GM06990 (cell line): Measurements from ENCODE around the gene TLE6.

Experiments
- DNase-seq: peaks from one replicate; pipeline ENCODE4 v3.0.0-alpha.2; 2011; ENCODE audit not compliant: insufficient read length; ENCODE audit errors: extremely low read depth
- H3K27me3 ChIP-seq: replicated peaks from 2 replicates; pipeline ENCODE4 v1.6.0; 2011; ENCODE audit warnings: low read length; ENCODE audit not compliant: control insufficient read depth, insufficient read depth
- H3K36me3 ChIP-seq: 2 replicates; pipeline ENCODE4 v1.5.1; 2011; ENCODE audit warnings: low read length; ENCODE audit not compliant: control insufficient read depth, insufficient read depth
- H3K4me3 ChIP-seq: replicated peaks from 2 replicates; pipeline ENCODE4 v1.5.1; 2011; ENCODE audit warnings: low read depth, mild to moderate bottlenecking, control low read depth, low read length
- CTCF ChIP-seq: IDR thresholded peaks from 2 replicates; pipeline ENCODE4 v1.5.1; 2011; ENCODE audit warnings: low read length, control low read depth, mild to moderate bottlenecking, inconsistent platforms; ENCODE audit not compliant: insufficient read depth, poor library complexity, severe bottlenecking

The TLE6 gene

GRCh38 chr19:2982983-2983350 is 5.6 kb downstream of the TLE6 start:
- H3K36me3 ChIP-seq, result no peaks in the 10 kb centered on the region
- no peak for TF ChIP-seq CTCF
- H3K4me3 ChIP-seq, result no peak overlapping the region
- no peak for DNase-seq
- H3K27me3 ChIP-seq, result no peaks in the 10 kb centered on the region

- H3K4me3 ChIP-seq, result peak overlapping the region; percentile 32
- TF ChIP-seq CTCF, result no peak
- H3K36me3 ChIP-seq, result no peaks in the 10 kb centered on the region
- H3K27me3 ChIP-seq, result no peaks in the 10 kb centered on the region
- no peak for DNase-seq
These were observed 6.2 kb downstream of the TLE6 start for GRCh38 chr19:2983351-2984214.

GRCh38 chr19:2984215-2984528 is 6.8 kb downstream of the TLE6 start:
- DNase-seq, result no peak
- Histone ChIP-seq H3K4me3 (peak overlapping the region; percentile 32), H3K36me3 (no peaks in the 10 kb centered on the region), H3K27me3 (no peaks in the 10 kb centered on the region)
- TF ChIP-seq CTCF, result no peak

- no peak for TF ChIP-seq CTCF
- DNase-seq, result no peak
- no peak overlapping the region for H3K4me3 ChIP-seq
- H3K36me3 ChIP-seq, result no peaks in the 10 kb centered on the region
- no peaks in the 10 kb centered on the region for H3K27me3 ChIP-seq
These were observed 9.7 kb downstream of the TLE6 start for GRCh38 chr19:2986951-2987524.

GRCh38 chr19:2987797-2988196 is 10.4 kb downstream of the TLE6 start:
- Histone ChIP-seq H3K27me3 (no peaks in the 10 kb centered on the region), H3K36me3 (no peaks in the 10 kb centered on the region), H3K4me3 (no peak overlapping the region)
- no peak for DNase-seq
- no peak for TF ChIP-seq CTCF
